Osteoblast (primary cell): ENCODE measurements around the gene CSMD2. TPM values are rescaled to one million over a fixed set of nuclear protein-coding genes. Genes with fewer than 3 reads are reported as not detected.

Source experiments
- DNase-seq: peaks from one replicate; pipeline ENCODE4 v3.0.0; 2011; ENCODE audit warnings: low spot score, mixed read lengths; ENCODE audit not compliant: insufficient read length; ENCODE audit errors: missing footprints
- H2AFZ ChIP-seq: 2 replicates; pipeline ENCODE4 v1.6.0; 2011; ENCODE audit warnings: mild to moderate bottlenecking, low read length
- H3K27ac ChIP-seq: 2 replicates; pipeline ENCODE4 v1.5.1; 2011; ENCODE audit warnings: mild to moderate bottlenecking, low read depth, low read length, moderate library complexity
- H3K27me3 ChIP-seq: 2 replicates; pipeline ENCODE4 v1.6.0; 2012; ENCODE audit warnings: mild to moderate bottlenecking, control low read depth, inconsistent platforms, low read length, moderate library complexity; ENCODE audit not compliant: insufficient read depth
- H3K36me3 ChIP-seq: 2 replicates; pipeline ENCODE4 v1.5.1; 2011; ENCODE audit warnings: mild to moderate bottlenecking, low read length, control low read depth, moderate library complexity; ENCODE audit not compliant: insufficient read depth
- H3K4me1 ChIP-seq: 2 replicates; pipeline ENCODE4 v1.5.1; 2011; ENCODE audit warnings: mild to moderate bottlenecking, low read length, control low read depth, moderate library complexity; ENCODE audit not compliant: insufficient read depth
- H3K4me2 ChIP-seq: 2 replicates; pipeline ENCODE4 v1.6.0; 2011; ENCODE audit warnings: mild to moderate bottlenecking, low read length; ENCODE audit not compliant: insufficient read depth
- H3K4me3 ChIP-seq: fragments of 200-600 bp; sonication (generic); 3 replicates; pipeline ENCODE4 v1.5.1; 2012; ENCODE audit warnings: mild to moderate bottlenecking, low read length, inconsistent platforms; ENCODE audit not compliant: insufficient read depth
- H3K79me2 ChIP-seq: 2 replicates; pipeline ENCODE4 v1.6.0; 2012; ENCODE audit warnings: mild to moderate bottlenecking, low read length, control low read depth, inconsistent platforms; ENCODE audit not compliant: insufficient read depth
- H3K9me3 ChIP-seq: 2 replicates; pipeline ENCODE4 v1.5.1; 2011; ENCODE audit warnings: low read depth, low read length, control low read depth
- H4K20me1 ChIP-seq: 2 replicates; pipeline ENCODE4 v1.6.0; 2012; ENCODE audit warnings: mild to moderate bottlenecking, low read length, control low read depth; ENCODE audit not compliant: insufficient read depth
- CTCF ChIP-seq: IDR thresholded peaks from 2 replicates; pipeline ENCODE4 v1.5.1; 2011; ENCODE audit warnings: mild to moderate bottlenecking, low read depth, low read length, moderate library complexity; ENCODE audit errors: extremely low read depth
- total RNA-seq: library from RNA; depleted of rRNA; stranded (reverse); fragments of >200 nt; gene quantifications from 2 replicates; pipeline ENCODE4 v1.2.3, GENCODE V29; 2012

Gene CSMD2
- total RNA-seq, 1 donor: 0.36 TPM

GRCh38 chr1:33735624-33736023 is 429.4 kb downstream of the CSMD2 start:
- Histone ChIP-seq H4K20me1 (no peaks in the 10 kb centered on the region), H3K27me3 (no peaks in the 10 kb centered on the region), H3K4me1 (no peaks in the 10 kb centered on the region), H3K79me2 (no peaks in the 10 kb centered on the region), H3K27ac (no peak overlapping the region), H3K36me3 (no peaks in the 10 kb centered on the region), H2AFZ (no peak overlapping the region), H3K9me3 (no peaks in the 10 kb centered on the region), H3K4me3 (no peak overlapping the region), H3K4me2 (no peak overlapping the region)
- TF ChIP-seq CTCF: peak; percentile 13
- no peak for DNase-seq

GRCh38 chr1:33727310-33727709 is 437.7 kb downstream of the CSMD2 start:
- no peaks in the 10 kb centered on the region for H3K9me3 ChIP-seq
- H3K36me3 ChIP-seq: no peaks in the 10 kb centered on the region
- DNase-seq: no peak
- H3K27ac ChIP-seq: no peak overlapping the region
- no peaks in the 10 kb centered on the region for H3K79me2 ChIP-seq
- no peaks in the 10 kb centered on the region for H4K20me1 ChIP-seq
- no peak overlapping the region for H3K4me3 ChIP-seq
- no peak for TF ChIP-seq CTCF
- no peaks in the 10 kb centered on the region for H3K4me1 ChIP-seq
- H3K4me2 ChIP-seq: no peak overlapping the region
- H2AFZ ChIP-seq: no peak overlapping the region
- H3K27me3 ChIP-seq: no peaks in the 10 kb centered on the region

GRCh38 chr1:33726274-33726804 is 438.7 kb downstream of the CSMD2 start:
- H3K27ac ChIP-seq: no peak overlapping the region
- no peaks in the 10 kb centered on the region for H3K79me2 ChIP-seq
- H3K36me3 ChIP-seq: no peaks in the 10 kb centered on the region
- no peaks in the 10 kb centered on the region for H3K9me3 ChIP-seq
- TF ChIP-seq CTCF: no peak
- H3K4me2 ChIP-seq: no peak overlapping the region
- H3K27me3 ChIP-seq: no peaks in the 10 kb centered on the region
- H4K20me1 ChIP-seq: no peaks in the 10 kb centered on the region
- no peak for DNase-seq
- H2AFZ ChIP-seq: no peak overlapping the region
- no peaks in the 10 kb centered on the region for H3K4me1 ChIP-seq
- no peak overlapping the region for H3K4me3 ChIP-seq

DNA sequence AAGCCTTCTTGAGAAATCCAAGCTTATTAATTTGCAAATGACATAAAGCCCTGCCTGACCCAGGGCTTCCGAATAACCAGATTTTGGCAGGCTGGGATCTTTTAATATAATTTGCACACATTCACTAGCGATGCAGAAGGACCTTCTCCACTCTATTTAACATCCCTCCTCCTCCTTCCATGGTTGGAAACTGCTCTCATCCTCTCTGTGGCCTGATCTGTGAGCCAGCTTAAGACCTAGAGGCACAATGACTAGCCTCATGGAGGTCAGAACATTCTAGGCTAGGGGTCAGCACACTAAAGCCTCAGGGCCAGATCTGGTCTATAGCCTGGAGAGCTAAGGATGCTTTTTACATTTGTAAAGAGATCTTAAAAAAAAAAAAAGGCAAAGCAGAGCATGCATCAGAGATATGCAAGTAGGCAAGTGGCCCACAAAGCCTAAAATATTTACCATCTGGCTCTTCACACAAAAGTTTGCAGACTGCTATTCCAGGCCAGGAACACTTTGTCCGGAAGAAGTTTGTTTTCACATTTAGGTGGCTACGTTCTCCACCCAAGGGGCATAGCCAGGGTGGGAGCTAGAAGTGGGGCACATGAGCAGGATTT is 439.4 kb downstream of the CSMD2 start:
- Histone ChIP-seq H3K27me3 (no peaks in the 10 kb centered on the region), H3K4me3 (no peak overlapping the region), H3K36me3 (no peaks in the 10 kb centered on the region), H4K20me1 (no peaks in the 10 kb centered on the region), H3K79me2 (no peaks in the 10 kb centered on the region), H3K9me3 (no peaks in the 10 kb centered on the region), H3K27ac (no peak overlapping the region), H3K4me1 (no peaks in the 10 kb centered on the region), H3K4me2 (no peak overlapping the region), H2AFZ (no peak overlapping the region)
- no peak for TF ChIP-seq CTCF
- no peak for DNase-seq
